GM18517 (cell line): ENCODE data around the gene TUBB4A.

Source experiments
- ATAC-seq: cut with Tn5 transposase; IDR thresholded peaks from one replicate; pipeline ENCODE4 v1.9.1; 2021; ENCODE audit warnings: mild to moderate bottlenecking, moderate library complexity; ENCODE audit not compliant: unreplicated experiment

The TUBB4A gene

GRCh38 chr19:6446452-6446851 is 55.7 kb downstream of the TUBB4A start:
- ATAC-seq: no peak
